Left colon (tissue), 2 donors: ENCODE results near the gene ATP6V0D1. TPM values are rescaled to one million over a fixed set of nuclear protein-coding genes. Genes with fewer than 3 reads are reported as not detected.

Experiments used
- ATAC-seq: fragments of 200-7000 bp; cut with Tn5 transposase; one replicate; pipeline ENCODE4 v1.9.1; 2020; ENCODE audit warnings: mild to moderate bottlenecking, moderate library complexity
- DNase-seq, 2 donors: peaks; one replicate each; pipeline ENCODE4 v3.0.0-alpha.2; 2020
- intact Hi-C, 2 donors: fragments of 100-400 bp; cut with DNase I in 1 of 2; cut with micrococcal nuclease in 1 of 2; formaldehyde crosslinking; loops; one replicate each; pipeline versions ENCODE4 v1.11.2 to v1.14.0; 2022; cut with DNase I, micrococcal nuclease
- total RNA-seq, 2 donors: library from RNA; stranded (reverse); fragmentation: NEBNext Ultra II Directional; extraction: Animal tissue kit (Norgen Biotek cat#: 25700); gene quantifications; one replicate each; pipeline ENCODE4 v1.2.1, GENCODE V29; 2021
- donor health status: DM: no; HTN: no; CAD: no.
- donor health status: DM: yes; HTN: yes; CAD: no.

The ATP6V0D1 gene
- total RNA-seq, 2 donors from 2014 or later = 226 to 297 TPM

DNA sequence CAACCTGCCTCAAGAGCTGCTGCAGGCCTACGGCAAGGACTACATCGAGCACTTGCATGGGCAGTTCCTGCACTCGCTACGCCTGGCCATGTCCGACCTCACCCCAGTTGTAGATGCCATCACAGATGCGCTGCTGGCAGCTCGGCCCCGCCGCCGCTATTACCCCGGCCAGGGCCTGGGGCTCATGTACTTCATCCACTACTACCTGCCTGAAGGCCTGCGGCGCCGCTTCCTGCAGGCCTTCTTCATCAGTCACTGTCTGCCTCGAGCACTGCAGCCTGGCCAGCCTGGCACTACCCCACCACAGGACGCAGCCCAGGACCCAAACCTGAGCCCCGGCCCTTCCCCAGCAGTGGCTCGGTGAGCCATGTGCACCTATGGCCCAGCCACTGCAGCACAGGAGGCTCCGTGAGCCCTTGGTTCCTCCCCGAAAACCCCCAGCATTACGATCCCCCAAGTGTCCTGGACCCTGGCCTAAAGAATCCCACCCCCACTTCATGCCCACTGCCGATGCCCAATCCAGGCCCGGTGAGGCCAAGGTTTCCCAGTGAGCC is 44.2 kb downstream of the ATP6V0D1 start:
- DNase-seq (no peak), ATAC-seq (no peak)
- intact Hi-C loops = no loop called here

DNA sequence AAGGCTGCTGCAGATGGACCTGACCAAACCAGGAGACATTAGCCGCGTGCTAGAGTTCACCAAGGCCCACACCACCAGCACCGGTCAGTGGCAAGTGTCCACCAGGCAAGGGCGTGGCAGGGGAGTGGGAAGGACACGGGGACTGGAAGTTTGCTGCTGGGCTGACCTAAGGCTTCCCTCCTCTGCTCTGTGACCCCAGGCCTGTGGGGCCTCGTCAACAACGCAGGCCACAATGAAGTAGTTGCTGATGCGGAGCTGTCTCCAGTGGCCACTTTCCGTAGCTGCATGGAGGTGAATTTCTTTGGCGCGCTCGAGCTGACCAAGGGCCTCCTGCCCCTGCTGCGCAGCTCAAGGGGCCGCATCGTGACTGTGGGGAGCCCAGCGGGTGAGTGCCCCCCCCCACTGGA is 45.2 kb downstream of the ATP6V0D1 start:
- intact Hi-C loops = no loop called here
- DNase-seq (peak in 1 of 2 donors; percentile 25), ATAC-seq (no peak)

DNA sequence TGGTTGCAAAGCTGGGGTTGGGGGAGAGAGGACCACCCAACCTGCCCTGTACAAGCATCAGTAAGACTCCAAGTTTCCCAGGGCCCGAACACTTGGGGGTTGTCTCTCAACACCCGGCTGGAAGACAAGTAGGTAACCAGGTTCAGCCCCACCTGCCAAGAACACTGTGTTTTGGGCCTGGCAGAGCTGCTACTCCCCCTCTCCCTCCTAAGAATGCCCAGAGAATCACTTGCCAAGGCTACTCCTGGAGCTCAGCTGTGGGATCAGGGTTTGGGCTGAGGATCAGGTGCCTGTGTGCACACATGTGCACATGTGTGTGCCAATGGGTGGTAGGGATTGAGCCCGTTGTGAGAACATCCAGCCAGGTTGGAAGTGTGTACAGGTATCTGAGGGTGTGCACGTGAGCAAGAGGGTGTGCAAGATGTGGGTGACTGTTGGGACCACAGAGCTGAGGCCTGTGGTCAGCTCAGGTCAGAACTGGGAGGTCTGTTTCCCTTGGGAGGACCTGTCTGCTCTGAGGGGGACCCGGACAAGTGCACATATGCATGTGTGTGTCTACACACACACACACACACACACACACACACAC is 47.7 kb downstream of the ATP6V0D1 start:
- intact Hi-C loops = no loop called here
- ATAC-seq (no peak), DNase-seq (peak in 1 of 2 donors; percentile 29)

DNA sequence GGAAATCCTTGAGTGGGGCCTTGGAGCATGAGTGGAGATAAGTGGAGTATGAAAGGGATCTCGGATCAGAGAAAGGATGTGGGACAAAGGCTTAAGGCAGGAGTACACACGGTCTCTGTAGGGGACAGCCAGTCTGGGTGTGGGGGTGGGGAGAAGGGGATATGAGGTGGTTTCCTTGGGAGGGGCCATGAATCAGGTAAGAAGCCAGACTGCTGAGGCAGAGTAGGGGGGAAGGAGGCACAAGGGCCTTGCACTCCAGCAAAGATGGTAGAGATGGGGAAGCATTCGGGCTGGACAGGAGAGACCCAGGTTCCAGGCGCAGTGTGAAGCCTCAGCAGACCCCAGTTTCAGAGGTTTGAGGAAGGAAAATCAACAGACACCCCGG is 48.5 kb downstream of the ATP6V0D1 start:
- DNase-seq = no peak
- intact Hi-C loops = no loop called here
- ATAC-seq = no peak

DNA sequence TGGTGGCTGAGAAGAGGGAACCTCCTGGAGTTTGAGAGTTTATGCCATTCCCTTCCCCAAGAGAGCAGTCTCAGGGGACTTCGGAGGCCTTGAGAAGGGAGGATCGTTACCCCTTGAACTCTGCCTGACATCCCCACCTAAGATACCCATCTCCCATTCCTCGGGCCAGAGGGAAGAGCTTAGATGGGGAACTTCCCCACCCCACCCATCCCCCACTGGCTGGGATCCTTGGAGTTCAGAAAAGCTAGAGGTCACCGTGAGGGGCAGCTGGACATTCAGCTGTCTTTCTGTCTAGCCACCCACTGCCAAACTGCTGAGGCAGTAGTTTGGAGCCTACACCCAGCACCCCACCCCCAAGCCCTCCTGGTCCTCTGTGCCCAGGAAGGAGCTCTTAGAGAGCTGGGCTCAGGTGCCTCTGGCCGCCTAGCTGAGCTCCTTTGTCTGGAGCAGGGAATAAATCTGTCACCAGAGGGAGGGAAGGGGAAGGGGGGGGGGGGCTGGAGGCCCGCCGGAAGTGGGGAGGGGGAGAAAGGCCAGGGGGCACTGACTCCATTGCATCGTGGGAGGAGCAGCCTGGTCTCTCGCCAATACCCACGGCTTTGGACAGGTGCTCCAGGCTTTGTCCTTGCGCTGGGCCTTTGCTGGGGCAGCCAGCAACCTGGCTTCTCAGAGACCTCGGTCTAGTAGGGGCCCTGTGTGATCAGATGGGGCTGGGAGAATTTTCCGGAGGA is 49.0 kb downstream of the ATP6V0D1 start:
- no peak for ATAC-seq
- intact Hi-C loops = no loop called here
- peak in 1 of 2 donors; percentile 37 for DNase-seq

DNA sequence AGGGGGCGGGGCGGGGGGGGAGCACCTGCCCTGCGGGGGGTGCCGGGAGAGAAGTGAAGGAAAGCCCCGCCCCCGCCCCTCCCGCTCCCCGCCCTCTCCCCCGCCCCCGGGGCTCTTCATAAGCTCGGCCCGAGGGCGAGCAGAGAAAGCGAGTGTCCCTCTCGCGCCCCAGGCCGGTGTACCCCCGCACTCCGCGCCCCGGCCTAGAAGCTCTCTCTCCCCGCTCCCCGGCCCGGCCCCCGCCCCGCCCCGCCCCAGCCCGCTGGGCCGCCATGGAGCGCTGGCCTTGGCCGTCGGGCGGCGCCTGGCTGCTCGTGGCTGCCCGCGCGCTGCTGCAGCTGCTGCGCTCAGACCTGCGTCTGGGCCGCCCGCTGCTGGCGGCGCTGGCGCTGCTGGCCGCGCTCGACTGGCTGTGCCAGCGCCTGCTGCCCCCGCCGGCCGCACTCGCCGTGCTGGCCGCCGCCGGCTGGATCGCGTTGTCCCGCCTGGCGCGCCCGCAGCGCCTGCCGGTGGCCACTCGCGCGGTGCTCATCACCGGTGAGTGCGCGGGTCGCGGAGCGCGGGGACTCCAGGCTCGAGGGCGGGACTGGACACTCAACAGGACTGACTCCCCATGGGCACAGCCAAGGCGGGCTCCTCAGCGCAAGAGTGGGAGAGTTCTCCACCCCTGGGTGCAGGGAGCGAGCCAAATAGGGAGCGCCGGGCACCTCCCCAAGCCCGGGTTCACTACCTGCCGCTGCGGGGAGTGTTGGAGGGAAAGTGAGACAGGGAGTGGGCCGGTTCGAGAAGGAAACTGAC is 49.8 kb downstream of the ATP6V0D1 start, which contains the start of gene HSD11B2:
Gene HSD11B2 (plus strand): TSS at position 145 of the 798 bp plus-strand sequence. CDS start 128 bp downstream, at position 273.
- ATAC-seq (peak; percentile 50), DNase-seq (peak; percentile 79 to 85)
- intact Hi-C loops = no loop called here

DNA sequence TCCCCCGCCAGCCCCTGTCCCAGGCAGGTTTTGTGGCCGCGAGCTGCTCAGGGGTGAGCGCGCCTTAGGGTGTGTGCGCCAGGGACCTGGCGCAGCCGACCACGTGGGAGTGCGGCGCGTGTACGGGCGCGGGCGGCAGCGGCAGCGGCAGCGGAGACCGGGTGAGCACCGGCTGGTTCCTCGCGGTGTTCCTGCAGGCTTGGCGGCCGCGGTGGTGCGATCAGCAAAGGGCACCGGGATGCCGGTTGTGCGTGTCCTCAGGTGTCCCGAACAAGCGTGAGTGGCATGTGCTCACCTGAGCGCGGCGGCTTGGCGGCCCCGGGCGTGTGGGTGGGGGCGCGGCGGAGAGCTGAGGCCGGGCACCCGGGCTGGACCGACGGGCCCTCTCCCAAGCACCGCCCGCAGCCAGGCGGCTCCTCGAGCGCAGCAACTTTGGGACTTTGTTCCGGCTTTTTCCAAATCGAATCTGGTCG is 50.4 kb downstream of the ATP6V0D1 start:
- ATAC-seq (peak; percentile 51), DNase-seq (peak; percentile 75)
- intact Hi-C loops = no loop called here

DNA sequence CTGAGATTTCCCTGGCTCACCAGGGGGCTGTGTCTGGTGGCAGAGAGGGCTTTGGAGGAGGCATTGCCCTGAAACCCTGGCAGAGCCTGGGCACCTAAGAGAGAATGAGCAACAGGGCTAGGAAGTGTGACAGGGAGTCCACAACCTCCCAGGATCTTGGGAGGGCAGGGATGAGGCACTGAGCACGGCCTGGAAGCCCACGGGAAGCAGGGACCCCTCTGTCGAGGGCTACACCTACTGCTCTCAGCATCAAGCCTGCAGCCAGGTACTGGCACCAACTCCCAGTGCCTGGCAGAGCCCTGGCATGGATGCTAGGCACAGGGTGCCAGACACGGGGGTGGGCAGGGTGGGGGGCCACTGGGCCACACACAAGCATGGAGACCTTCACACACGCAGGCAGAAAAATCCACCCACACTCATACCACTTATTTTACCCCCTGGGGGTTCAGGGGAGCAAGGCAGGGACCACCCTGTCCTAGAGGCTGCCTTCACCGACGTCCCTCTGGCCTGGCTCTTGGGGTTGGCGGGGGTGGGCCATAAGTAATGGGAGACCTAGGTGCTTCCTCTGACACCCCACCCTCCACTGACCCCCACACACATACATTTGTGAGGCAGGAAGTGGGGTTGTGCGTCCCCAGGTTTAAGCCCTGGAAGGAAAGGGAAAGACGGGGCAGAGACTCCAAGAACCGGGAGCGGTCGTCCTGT is 51.0 kb downstream of the ATP6V0D1 start:
- peak in 1 of 2 donors; percentile 42 for DNase-seq
- intact Hi-C loops = loop anchor here in 1 of 2 donors (5.0 kb wide), 1 partner anchor 32 kb away; no protein-coding TSS in a partner anchor
- ATAC-seq = peak; percentile 0

DNA sequence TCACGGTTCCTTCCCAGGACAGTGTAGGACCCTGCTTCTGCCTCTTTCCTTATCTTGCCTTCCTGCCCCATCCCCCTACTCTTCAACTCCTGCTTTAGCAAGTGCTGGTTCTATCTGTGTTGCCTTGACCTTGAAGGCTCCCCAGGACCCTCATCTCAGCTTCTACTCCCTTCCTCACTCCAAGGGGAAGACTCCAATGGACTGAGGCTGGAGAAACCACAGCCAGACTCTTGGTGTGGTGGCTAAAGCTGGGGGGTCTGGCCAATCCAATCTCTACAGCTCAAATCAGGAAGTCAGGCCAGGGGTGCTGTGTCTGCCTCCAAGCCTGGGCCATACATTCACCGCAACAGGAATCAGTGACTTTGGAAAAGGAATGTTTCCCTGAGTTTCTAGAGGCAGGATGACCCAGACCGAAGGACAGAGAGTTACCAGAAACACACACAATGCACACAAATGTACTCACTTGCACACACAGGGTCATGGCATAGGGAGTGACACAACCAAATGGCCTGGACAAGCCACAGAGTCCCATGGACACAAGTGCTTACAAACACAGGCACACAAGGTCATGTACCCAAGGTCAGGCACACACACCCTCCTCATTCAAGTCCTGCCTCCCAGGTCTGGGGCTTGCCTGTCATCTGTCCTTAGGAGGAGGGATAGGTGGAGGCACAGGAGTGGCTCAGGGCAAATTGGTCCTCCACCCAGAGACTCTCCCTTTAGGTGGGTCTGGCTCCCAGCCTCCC is 51.7 kb downstream of the ATP6V0D1 start:
- peak; percentile 69 to 91 for DNase-seq
- intact Hi-C loops = loop anchor here in 1 of 2 donors (5.0 kb wide), 1 partner anchor 33 kb away; no protein-coding TSS in a partner anchor
- peak; percentile 62 for ATAC-seq

DNA sequence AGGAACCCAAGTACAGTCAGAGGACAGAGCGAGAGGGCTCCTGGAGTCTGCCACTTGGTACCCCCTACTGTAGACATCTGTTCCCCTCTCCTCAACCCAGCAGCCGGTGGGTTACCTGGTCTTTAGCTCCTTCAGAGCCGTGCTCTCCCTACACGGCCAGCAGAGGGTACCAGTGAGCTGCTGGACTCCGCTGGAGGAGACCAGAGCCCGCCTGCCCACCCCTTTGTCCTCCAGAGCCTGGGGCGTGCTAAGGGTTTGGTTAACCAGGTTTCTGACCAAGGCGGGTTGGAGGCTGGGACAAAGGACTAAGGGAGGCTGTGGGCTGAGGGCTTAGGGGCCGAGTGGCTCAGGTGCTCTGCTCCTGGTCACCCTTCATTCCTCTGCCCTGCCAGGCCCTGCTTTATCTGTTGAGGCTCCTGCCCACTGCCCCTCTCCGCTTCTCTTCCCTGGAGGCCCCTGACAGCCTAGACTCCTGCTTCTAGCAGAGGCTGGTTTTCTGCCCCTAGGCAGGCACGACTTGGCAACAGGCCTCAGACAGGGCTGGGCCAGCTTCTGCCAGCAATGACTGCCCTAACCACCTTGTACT is 52.7 kb downstream of the ATP6V0D1 start:
- ATAC-seq = peak; percentile 41
- intact Hi-C loops = loop anchor here in 1 of 2 donors (5.0 kb wide), 1 partner anchor 34 kb away; no protein-coding TSS in a partner anchor
- DNase-seq = peak; percentile 78 to 86

DNA sequence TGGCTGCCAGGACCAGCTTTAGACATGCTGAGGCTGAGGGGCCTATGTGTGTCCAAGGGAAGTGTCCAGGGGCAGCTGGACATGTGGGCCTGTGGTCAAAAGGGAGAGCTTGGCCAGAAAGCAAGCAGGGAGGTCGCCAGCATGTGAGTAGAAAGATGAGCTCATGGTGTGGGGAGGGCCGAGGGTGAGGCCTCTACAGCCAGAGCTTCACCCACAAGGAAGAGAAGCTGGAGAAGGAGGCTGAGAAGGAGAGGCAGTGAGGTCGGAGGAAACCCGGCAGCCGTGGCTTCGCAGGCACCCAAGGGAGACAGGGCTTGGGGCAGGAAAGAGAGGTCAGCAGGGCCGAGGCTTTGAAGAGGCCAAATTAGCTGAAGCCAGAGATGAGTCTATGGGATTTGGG is 54.0 kb downstream of the ATP6V0D1 start:
- intact Hi-C loops = loop anchor here in 1 of 2 donors (5.0 kb wide), 1 partner anchor 35 kb away; no protein-coding TSS in a partner anchor
- no peak for ATAC-seq
- peak in 1 of 2 donors; percentile 27 for DNase-seq

DNA sequence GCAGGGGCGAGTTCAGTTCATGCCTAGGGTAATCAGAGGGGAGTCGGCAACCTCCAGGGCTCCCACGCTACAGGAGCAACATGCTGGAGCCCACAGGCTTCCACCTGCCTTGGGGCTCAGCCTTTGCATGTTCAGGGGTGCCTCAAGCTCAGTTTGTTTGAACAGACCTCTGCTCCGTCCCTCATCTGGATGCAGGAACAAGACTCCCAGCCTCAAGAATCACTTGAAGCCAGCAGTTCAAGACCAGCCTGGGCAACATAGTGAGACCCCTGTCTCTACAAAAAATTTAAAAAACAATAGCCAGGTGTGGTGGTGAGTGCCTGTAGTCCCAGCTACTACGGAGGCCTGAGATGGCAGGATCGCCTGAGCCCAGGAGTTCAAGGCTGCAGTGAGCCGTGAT is 54.9 kb downstream of the ATP6V0D1 start:
- DNase-seq (no peak), ATAC-seq (no peak)
- intact Hi-C loops = loop anchor here in 1 of 2 donors (5.0 kb wide), 1 partner anchor 36 kb away; no protein-coding TSS in a partner anchor

DNA sequence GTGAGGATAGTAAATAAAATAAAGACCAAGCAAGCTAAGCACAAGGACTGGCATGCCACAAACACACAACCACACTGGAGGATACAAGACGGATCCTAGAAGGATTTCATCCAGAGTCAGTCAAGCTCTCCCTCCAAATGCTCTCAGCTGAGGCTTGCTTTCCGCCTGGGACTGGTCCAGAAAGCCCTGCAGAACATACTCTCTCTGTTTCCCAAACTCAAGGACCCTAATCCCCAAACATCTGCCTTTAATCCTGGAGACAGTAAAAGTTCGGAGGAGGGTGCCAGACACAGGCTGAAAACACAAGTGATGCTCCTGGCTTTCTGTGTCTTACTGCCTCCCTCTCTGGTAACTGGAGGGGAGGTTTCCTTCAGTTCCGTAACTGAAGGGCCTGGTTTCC is 55.4 kb downstream of the ATP6V0D1 start:
- intact Hi-C loops = loop anchor here in 1 of 2 donors (5.0 kb wide), 1 partner anchor 37 kb away; no protein-coding TSS in a partner anchor
- ATAC-seq = no peak
- DNase-seq = no peak

DNA sequence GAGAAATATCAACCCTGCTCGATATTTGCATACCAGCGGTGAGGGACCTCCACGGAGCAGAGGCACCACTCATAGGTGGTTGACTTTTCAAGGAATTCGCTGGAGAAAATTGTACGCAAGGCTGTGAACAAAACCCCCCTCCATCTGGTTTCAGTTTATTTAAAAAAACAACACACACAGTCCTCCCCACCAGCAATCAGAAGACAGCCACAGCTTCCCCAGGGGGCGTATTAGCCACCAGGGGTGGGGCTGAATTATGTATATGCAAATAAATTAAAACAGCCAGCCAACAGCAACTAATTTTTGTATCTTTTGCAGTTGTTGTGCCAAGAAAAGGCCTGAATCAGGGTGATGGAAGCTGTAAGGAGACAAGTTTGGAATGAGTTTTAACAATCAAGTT is 55.9 kb downstream of the ATP6V0D1 start:
- DNase-seq (no peak), ATAC-seq (no peak)
- intact Hi-C loops = loop anchor here in 1 of 2 donors (5.0 kb wide), 1 partner anchor 37 kb away; no protein-coding TSS in a partner anchor

DNA sequence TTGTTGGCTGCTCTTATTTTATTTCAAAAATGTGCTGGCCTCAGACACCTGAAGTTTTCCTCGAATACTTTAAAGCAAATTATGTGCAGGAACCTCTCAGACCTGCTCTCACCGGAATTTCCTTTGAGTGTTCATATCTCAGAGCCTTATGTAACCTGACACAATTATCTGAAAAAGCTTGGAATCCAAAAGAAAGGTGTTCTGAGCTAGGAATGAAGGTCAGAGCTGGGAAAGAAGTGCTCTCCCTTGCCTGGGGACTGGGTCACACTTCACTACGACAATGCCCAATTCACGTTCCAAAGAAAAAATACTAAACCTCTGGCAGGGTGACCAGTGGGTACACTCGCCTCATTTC is 56.7 kb downstream of the ATP6V0D1 start:
- intact Hi-C loops = no loop called here
- DNase-seq (no peak), ATAC-seq (no peak)

DNA sequence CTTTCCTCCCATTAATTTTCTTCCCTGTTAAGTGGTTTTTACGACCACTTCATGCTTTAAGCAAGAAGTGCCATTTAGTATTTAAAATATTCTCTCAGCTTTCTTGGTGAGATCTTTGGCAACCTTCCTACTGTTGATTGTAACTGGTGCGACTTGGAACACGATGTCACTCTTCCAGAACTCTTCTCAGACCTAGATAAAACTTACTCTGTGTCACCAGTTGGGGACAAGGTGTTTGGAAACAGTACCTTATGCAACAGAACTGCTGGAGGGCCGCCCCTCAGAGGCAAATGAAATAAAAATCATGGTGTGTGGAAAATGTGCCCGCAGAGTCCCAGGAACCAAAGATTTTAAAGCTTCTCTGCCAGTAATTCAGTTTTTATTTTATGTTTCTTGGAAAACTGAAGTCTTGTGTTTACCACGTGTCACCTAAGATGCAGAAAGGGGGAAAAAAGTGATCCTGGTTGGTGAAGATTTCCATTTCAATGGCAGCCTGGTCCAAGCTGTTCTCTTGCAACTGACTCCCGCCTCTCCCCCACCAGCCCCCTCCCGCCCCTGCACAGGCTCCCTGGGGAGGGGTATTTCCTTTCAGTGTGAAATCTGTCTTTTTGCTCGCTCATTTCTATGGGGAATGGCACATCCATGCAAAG is 57.2 kb downstream of the ATP6V0D1 start:
- ATAC-seq (no peak), DNase-seq (no peak)
- intact Hi-C loops = no loop called here

DNA sequence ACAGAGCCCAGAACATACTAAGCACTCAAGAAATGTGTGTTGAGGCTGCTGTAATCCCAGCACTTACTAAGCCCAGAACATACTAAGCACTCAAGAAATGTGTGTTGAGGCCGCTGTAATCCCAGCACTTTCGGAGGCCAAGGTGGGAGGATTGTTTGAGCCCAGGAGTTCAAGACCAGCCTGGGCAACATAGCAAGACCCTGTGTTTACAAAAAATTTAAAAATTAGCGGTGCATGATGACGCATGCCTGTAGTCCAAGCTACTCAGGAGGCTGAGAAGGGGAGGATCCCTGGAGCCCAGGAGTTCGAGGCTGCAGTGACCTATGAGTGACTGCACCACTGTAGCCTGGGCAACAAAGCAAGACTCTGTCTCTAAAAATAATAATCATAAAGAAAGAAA is 57.9 kb downstream of the ATP6V0D1 start:
- ATAC-seq = no peak
- DNase-seq = no peak
- intact Hi-C loops = no loop called here
